Anterior cingulate cortex (tissue), 58 donors: Measurements from ENCODE around the gene RNF34.

Experiments
- DNase-seq, 58 donors: peaks; one replicate each; lab custom pipeline; 2025; lab: John Stamatoyannopoulos, UW

The RNF34 gene

GRCh38 chr12:121461048-121461447 is 61.1 kb downstream of the RNF34 start:
- peak in 10 of 58 donors; percentile 8 to 24 (median 20) for DNase-seq

- DNase-seq = no peak
Observed at GRCh38 chr12:121464331-121464730, 64.4 kb downstream of the RNF34 start.

- DNase-seq = no peak
Observed at GRCh38 chr12:121465921-121466793, 66.2 kb downstream of the RNF34 start.

- DNase-seq = peak in 56 of 58 donors; percentile 16 to 93 (median 83)
Observed at GRCh38 chr12:121466794-121467637, 67.1 kb downstream of the RNF34 start.

- DNase-seq = peak in 13 of 58 donors; percentile 38 to 68 (median 48)
Observed at GRCh38 chr12:121467638-121468498, 68.0 kb downstream of the RNF34 start.

GRCh38 chr12:121468499-121468801 is 68.5 kb downstream of the RNF34 start:
- DNase-seq = no peak

GRCh38 chr12:121470751-121471150 is 70.8 kb downstream of the RNF34 start:
- no peak for DNase-seq

- no peak for DNase-seq
Observed at GRCh38 chr12:121472150-121472905, 72.4 kb downstream of the RNF34 start.
